ENCODE measurements around the gene TXNIP.

Gene TXNIP

DNA sequence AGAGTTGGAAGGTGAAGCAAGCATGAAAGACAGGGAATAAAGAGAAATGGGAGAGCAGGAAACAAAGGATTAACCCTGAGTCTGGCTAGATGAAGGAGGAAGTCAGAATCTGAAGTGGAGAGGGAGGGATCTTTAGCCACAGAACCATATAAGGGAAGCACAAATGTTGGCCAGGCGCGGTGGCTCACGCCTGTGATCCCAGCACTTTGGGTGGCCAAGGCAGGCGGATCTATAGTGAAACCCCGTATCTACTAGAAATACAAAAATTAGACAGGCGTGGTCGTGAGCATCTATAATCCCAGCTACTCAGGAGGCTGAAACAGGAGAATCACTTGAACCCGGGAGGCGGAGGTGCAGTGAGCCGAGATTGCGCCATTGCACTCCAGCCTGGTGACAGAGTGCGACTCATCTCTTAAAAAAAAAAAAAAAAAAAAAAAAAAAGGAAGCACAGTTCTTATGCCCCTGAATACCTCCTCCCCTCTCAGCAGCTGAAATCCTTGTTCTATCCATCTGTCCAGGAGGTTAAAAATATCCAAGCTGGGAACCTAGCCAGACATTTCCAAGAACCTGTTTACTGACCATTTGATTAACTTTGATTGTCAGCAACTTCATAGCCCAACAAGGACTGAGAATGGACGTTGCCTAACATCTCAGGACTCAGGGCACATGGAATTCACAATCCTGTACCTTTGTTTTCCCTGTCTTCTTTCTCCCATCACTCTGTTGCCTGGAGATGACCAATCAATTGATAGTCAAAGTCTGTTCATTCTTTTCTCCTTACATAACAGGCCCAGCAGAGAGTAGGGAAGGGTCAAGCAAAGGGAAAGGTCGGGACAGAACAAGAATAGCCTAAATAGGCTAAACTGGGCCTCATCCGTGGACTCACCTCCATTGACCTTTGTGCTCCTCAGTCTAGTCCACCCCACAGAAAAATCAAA is 10.6 kb downstream of the TXNIP start:
- peak; percentile 63 for DNase-seq (ENCODE audit: low spot score)

- no peak for DNase-seq (ENCODE audit: low spot score)
Measured at GRCh38 chr1:145985129-145985501, 11.3 kb downstream of the TXNIP start.

DNA sequence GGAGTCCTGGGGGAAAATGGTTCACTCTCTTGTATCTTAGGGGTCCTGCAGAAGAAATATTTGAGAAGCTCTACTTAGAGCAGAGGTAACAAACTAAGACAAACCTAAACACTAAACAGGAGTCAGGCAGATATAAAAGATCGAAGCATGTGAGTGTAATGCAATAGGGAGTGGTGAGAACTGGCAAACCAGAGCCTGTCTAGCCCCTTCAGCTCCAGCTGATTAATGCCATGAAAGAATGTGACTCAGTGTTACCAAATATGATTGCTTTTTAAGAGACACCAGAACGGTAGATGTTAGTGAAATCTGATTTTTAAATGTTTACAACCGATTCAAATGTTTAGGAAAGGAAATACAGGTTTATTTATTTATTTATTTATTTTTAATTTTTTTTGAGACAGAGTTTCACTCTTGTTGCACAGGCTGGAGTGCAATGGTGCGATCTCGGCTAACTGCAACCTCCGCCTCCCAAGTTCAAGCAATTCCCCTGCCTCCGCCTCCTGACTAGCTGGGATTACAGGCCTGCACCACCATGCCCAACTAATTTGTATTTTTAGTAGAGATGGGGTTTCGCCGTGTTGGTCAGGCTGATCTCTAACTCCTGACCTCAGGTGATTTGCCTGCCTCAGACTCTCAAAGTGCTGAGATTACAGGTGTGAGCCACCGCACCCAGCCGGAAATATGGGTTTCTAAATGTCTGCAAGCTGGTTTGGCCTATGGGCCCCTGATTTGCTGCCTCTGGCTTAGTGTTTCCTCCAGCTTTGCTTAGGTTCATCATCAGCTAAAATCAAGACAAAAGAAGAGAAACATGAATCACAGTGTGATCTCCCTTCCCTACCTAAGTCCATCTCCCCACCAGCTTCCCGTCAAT is 12.2 kb downstream of the TXNIP start:
- no peak for DNase-seq (ENCODE audit: low spot score)

DNA sequence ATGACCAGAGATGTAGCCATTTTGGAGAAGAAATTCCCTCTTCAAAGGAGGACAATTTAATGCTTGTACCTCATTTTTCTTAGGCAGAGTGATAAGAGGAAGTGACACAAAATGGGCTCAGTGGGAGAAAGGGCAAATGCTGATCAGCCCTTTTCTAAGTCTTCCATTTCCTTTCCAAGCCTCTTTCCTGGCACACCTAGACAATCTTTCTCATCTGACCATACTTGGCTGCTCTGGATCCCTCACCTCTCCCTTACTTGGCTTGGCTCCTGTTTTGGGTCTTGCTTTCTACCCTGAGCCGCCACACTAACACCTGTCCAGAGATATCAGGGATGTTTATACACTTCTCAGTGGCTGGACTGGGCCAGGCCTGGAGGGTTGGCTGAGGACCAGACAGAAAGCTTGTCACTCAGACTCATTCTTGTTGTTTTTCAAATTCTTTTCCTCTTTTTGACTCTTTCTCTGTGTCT is 13.1 kb downstream of the TXNIP start:
- no peak for DNase-seq (ENCODE audit: low spot score)

DNA sequence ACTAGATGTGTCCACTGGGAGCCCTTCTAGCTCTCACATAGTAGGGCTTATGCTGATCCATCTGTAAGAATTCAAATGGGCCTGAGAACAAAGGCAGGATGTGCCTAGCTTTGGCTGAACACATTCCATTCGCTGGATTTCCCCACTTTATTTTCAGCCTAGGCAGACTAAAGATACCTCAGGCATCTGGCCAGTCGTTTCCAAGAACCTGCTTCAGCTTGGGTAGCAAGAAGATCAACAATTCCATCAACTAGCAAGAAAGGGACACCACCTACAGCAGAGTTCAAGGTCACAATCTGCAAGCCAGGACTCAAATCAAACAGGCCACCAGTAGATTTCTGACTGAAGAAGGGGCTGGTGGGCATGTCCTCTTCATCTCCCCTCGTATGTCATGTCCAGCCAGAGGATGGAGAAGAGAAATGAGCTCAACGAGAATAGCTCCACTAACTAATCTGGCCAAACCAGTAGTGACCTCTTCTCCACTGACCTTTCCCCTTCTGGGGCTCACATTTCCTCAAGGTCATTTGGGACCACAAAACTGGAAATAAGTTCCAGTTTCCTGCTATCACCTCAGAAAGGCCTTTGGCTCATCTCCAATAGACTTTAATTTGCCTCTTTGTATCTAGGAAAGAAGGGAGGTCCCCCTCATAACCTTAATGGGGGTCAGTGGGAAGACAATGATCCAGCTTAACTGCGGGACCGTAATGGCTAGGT is 14.2 kb downstream of the TXNIP start:
- no peak for DNase-seq (ENCODE audit: low spot score)

- no peak for DNase-seq (ENCODE audit: low spot score)
Measured at GRCh38 chr1:145980457-145980994, 15.9 kb downstream of the TXNIP start.

- peak; percentile 47 for DNase-seq (ENCODE audit: low spot score)
Measured at GRCh38 chr1:145979746-145980456, 16.5 kb downstream of the TXNIP start.

DNA sequence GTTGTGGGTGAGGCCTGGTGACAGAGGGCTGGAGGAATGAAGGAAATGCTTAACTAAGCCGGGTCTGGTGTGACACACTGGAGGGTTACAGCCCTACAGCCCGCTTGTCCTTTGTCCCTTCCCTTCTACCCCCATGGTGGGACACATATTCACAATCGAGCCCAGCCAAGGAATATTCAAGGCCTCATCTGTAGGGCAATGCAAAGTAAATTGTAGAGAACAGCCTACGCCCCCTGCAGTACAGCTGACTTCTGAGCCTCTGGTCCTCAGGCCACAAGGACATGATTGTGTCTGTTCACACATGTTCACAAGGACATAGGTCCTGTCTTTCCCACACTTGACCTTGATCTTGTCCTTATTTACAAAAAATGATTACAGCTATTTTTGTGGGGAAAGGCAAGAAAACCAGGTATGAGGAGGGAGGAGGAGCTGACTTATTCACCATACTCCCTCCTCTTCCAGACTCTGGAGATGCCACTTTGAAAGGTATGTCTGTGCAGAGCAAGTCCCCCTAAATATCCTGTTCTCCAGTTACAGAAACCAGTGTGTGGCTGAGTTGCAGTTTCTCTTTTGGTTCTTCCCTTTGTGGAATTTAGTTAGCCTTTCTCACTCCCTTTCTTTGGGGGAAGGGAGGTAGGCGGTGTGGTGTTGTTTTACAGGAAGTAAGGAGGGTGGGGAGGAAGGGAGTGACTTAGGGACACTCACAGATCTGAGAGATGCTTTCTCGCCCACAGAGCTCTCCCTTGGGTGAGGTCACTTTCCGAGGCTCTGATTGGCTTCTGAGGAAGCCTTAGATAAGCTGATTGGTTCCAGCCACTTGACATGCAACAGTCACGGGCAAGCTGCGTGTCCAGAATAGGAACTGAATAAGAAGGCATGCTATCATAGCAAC is 17.3 kb downstream of the TXNIP start:
- peak; percentile 100 for DNase-seq (ENCODE audit: low spot score)

GRCh38 chr1:145978471-145978853 is 17.9 kb downstream of the TXNIP start:
- no peak for DNase-seq (ENCODE audit: low spot score)

- DNase-seq (ENCODE audit: low spot score) = peak; percentile 91
Measured at GRCh38 chr1:145977486-145978470, 18.6 kb downstream of the TXNIP start.

DNA sequence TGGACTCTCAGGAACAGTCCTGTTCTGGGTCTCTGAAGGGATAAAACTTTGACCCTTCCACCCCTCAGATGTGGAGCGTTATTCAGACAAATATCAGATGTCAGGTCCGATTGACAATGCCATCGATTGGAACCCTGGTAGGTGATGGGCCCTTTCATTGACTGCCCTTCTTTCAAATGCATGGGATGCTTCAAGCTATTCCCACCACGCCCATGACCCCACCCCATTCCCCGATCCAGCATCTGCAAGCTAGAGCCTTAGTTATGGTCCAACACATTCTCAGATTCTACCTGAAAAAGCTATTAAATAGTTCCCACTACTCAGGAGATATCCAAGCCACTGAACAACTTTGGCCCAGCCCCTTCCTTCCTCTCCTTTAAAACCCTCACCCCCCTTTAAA is 19.4 kb downstream of the TXNIP start:
- no peak for DNase-seq (ENCODE audit: low spot score)

- DNase-seq (ENCODE audit: low spot score) = no peak
Measured at GRCh38 chr1:145975216-145975615, 21.2 kb downstream of the TXNIP start.

GRCh38 chr1:145974721-145975120 is 21.7 kb downstream of the TXNIP start:
- DNase-seq (ENCODE audit: low spot score) = no peak

DNA sequence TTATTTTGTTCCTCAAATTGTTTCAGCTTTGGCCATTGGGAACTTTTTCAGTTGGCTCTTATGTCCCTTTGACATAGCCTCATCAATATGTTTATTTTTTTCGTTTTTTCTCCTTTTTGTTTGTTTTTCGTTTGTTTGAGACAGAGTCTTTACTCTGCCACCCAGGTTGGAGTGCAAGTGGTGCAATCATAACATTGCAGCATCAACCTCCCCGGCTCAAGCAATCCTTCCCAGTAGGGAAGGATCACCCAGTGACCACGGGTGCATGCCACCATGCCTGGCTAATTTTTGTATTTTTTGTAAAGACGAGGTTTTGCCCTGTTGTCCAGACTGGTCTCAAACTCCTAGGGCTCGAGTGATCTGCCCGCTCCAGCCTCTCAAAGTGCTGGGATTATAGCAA is 23.8 kb downstream of the TXNIP start:
- no peak for DNase-seq (ENCODE audit: low spot score)

GRCh38 chr1:145967288-145967687 is 29.1 kb downstream of the TXNIP start:
- no peak for DNase-seq (ENCODE audit: low spot score)

- no peak for DNase-seq (ENCODE audit: low spot score)
Measured at GRCh38 chr1:145965119-145965744, 31.1 kb downstream of the TXNIP start.

DNA sequence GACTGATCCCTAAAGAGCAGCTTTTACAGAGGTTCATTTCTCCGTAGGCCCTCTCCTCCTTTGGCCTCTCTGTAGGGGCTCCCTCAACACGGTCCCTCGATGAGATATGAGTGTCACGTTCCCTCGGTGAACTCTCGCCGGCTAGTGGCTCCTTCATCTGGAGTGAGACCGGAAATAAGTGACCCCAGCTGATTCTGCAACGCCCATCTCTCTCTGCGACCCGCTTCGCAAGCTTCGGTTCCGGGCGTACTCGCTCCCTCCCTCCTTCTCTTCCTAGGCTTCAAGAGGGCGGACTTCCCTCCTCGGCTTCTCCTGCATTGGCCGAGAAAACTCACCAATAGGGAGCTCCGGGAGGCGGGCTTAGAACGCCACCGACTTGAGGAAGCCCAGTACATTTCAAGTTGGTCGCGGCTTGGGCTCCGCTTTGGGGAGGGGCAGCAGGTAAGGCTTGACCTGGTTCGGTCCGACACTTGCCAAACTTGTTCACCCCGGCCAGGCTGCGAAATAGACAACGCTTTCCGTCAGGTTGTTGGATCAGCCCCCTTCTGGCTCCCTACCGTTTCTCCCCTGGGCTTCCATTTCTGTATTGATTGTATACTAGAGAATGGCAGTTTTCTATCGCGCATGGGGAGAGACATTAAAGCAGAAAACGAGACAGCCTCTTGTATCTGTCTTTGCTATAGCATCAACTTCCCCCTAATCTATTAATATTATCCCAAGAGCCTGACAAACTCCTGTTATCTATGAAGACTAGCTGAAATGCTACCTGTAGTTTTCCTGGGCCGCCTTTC is 31.9 kb downstream of the TXNIP start, which contains the start of the genes ANKRD34A and POLR3GL:
Gene ANKRD34A, minus strand, starts transcription at position 248 of the 791 bp plus-strand sequence. CDS start 2,816 bp downstream, outside the sequence.
Gene POLR3GL, plus strand, starts transcription at position 363 of the 791 bp plus-strand sequence. CDS start 10,176 bp downstream, outside the sequence.
- DNase-seq (ENCODE audit: low spot score) = peak; percentile 96
